PC-9 (cell line): ENCODE data around the gene PTOV1. TPM values are rescaled to one million over a fixed set of nuclear protein-coding genes. Genes with fewer than 3 reads are reported as not detected.
A peak's percentile ranks its signal among the peaks of the same experiment; 100 is the strongest.

ENCODE experiments used
- BruUV-seq: library from RNA; stranded (reverse); fragments of 400-500 nt; replicated peaks from 2 replicates; lab custom pipeline; 2021; lab: Mats Ljungman, UMichigan
- CTCF ChIA-PET: fragments of 300-600 bp; sonication (Branson Sonifier 250); formaldehyde crosslinking; loops from one replicate; lab custom pipeline; 2022; ENCODE audit warnings: antibody characterized with exemption; lab: Charles Lee
- POLR2A ChIA-PET: fragments of 300-600 bp; sonication (Branson Sonifier 250); formaldehyde crosslinking; loops from one replicate; lab custom pipeline; 2022; ENCODE audit warnings: antibody characterized with exemption; ENCODE audit not compliant: unreplicated experiment; lab: Charles Lee
- DNase-seq, 2 experiments: peaks; one replicate each; pipeline versions ENCODE4 v3.0.0 to v3.0.0-alpha.2; 2015 to 2022; ENCODE audit warnings: mixed read lengths in 1 of 2
- H2AFZ ChIP-seq: fragments of 200-600 bp; sonication (generic); 2 replicates; pipeline ENCODE4 v1.8.1; 2017; ENCODE audit warnings: antibody characterized with exemption
- H3F3A ChIP-seq: fragments of 200-600 bp; sonication (generic); 2 replicates; pipeline ENCODE4 v1.8.1; 2017; ENCODE audit warnings: antibody characterized with exemption, mild to moderate bottlenecking, low read depth; ENCODE audit not compliant: insufficient read depth
- H3K27ac ChIP-seq: fragments of 200-600 bp; sonication (generic); 2 replicates; pipeline ENCODE4 v1.6.1; 2016; ENCODE audit warnings: mixed run types
- H3K27me3 ChIP-seq: fragments of 200-600 bp; sonication (generic); 2 replicates; pipeline ENCODE4 v1.6.1; 2016; ENCODE audit warnings: low read depth, mixed run types; ENCODE audit not compliant: insufficient read depth
- H3K36me3 ChIP-seq: fragments of 200-600 bp; sonication (generic); 2 replicates; pipeline ENCODE4 v1.6.1; 2016; ENCODE audit warnings: low read depth, mixed run types
- H3K4me1 ChIP-seq: fragments of 200-600 bp; sonication (generic); replicated peaks from 2 replicates; pipeline ENCODE4 v1.6.1; 2016; ENCODE audit warnings: mixed run types; ENCODE audit not compliant: insufficient read depth
- H3K4me2 ChIP-seq: fragments of 200-600 bp; sonication (generic); 2 replicates; pipeline ENCODE4 v1.6.1; 2017; ENCODE audit warnings: mixed run types
- H3K4me3 ChIP-seq: fragments of 200-600 bp; sonication (generic); 2 replicates; pipeline ENCODE4 v1.6.1; 2016; ENCODE audit warnings: mixed run types
- H3K79me2 ChIP-seq: fragments of 200-600 bp; sonication (generic); 2 replicates; pipeline ENCODE4 v1.6.1; 2017; ENCODE audit warnings: low read depth, mixed run types
- H3K9me2 ChIP-seq: fragments of 200-600 bp; sonication (generic); 2 replicates; pipeline ENCODE4 v1.8.1; 2017; ENCODE audit warnings: mild to moderate bottlenecking; ENCODE audit not compliant: insufficient read depth
- H3K9me3 ChIP-seq: fragments of 200-600 bp; sonication (generic); 2 replicates; pipeline ENCODE4 v1.8.1; 2016; ENCODE audit warnings: low read depth; ENCODE audit not compliant: insufficient read depth
- H4K20me1 ChIP-seq: fragments of 200-600 bp; sonication (generic); 2 replicates; pipeline ENCODE4 v1.8.1; 2017; ENCODE audit not compliant: insufficient read depth
- CTCF ChIP-seq: fragments of 200-600 bp; sonication (generic); conservative IDR thresholded peaks from 2 replicates; pipeline ENCODE4 v1.6.1; 2017; ENCODE audit warnings: mixed run types, antibody characterized with exemption, mild to moderate bottlenecking, moderate library complexity
- EZH2 ChIP-seq: fragments of 200-600 bp; sonication (generic); IDR thresholded peaks from 2 replicates; pipeline ENCODE4 v1.8.0; 2017; ENCODE audit warnings: antibody characterized with exemption, low read depth
- intact Hi-C: fragments of 100-400 bp; cut with micrococcal nuclease; formaldehyde crosslinking; loops from one replicate; pipeline ENCODE4 v1.10.0; 2022; ENCODE audit not compliant: unreplicated experiment
- total RNA-seq: library from RNA; stranded (reverse); gene quantifications from 2 replicates; pipeline ENCODE4 v1.2.3, GENCODE V29; 2021

The PTOV1 gene
- total RNA-seq, 1 experiment from 2014 or later, result 155 TPM

- no peak for DNase-seq
- Histone ChIP-seq H3K4me1 (peaks cover 23% of the 10 kb centered on the region), H3K4me3 (no peak overlapping the region), H3K9me3 (no peaks in the 10 kb centered on the region), H3K4me2 (no peak overlapping the region), H3K79me2 (peaks cover 16% of the 10 kb centered on the region; the same call in 1 of the 2 replicates), H3F3A (peaks cover 51% of the 10 kb centered on the region; the same call in 1 of the 2 replicates), H2AFZ (no peak overlapping the region), H4K20me1 (0 out of 2 replicates have a peak, but pooled peaks cover 3% of the 10 kb centered on the region), H3K9me2 (no peaks in the 10 kb centered on the region), H3K36me3 (no peaks in the 10 kb centered on the region), H3K27ac (no peak overlapping the region), H3K27me3 (no peaks in the 10 kb centered on the region)
- POLR2A ChIA-PET, result no interaction called here
- BruUV-seq, result no TSS peak
- CTCF ChIA-PET, result no interaction called here
- TF ChIP-seq EZH2 (no peak), CTCF (no peak)
- intact Hi-C loops, result no loop called here
These were observed 4.6 kb upstream of the PTOV1 start for GRCh38 chr19:49846408-49846807.

GRCh38 chr19:49847731-49848696, 2.9 kb upstream of the PTOV1 start:
- ChIA-PET CTCF (interaction anchor here (0.6 kb wide), 1 partner anchor 774 kb away, joined by 4 read pairs; no protein-coding TSS in a partner anchor), POLR2A (interaction anchor here (0.5 to 1.1 kb wide), 6 partner anchors 18 to 734 kb away, joined by 3 to 16 read pairs (median 4); partner anchors contain the start of genes AP2A1 and LIN7B)
- Histone ChIP-seq H3F3A (peaks cover 51% of the 10 kb centered on the region; the same call in 1 of the 2 replicates), H3K9me2 (no peaks in the 10 kb centered on the region), H2AFZ (no peak overlapping the region), H3K79me2 (peaks cover 30% of the 10 kb centered on the region), H3K9me3 (no peaks in the 10 kb centered on the region), H3K4me3 (no peak overlapping the region; the same call in 1 of the 2 replicates), H4K20me1 (peaks cover 13% of the 10 kb centered on the region), H3K36me3 (no peaks in the 10 kb centered on the region), H3K4me1 (peaks cover 34% of the 10 kb centered on the region), H3K27me3 (no peaks in the 10 kb centered on the region), H3K27ac (peak overlapping the region; percentile 43), H3K4me2 (peak overlapping the region; percentile 35)
- DNase-seq, result peak in 1 of 2 experiments; percentile 80
- TF ChIP-seq EZH2 (no peak), CTCF (no peak)
- intact Hi-C loops, result loop anchor here (1.0 kb wide), 1 partner anchor 171 kb away; the partner anchor contains the start of gene PRMT1
- no TSS peak for BruUV-seq

DNA sequence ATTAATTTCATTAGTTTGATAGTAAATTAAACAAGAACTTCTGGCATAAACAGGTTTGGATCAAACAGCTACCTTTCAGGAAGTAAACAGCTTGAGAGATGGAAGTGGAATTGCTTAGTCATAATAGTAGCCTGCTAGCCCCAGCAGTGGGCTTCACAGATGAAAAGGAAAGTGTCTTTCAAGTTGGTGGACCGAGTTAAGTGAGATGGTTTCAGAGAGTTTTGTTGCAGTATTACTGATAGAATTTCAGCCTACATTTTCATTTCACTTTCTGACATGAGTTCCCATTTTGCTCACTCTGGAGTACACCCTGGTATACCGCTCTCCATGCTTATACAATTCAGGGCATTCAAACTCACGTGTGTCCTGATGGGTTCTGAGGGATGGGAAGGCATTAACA, 2.0 kb upstream of the PTOV1 start:
- Histone ChIP-seq H3K9me3 (no peaks in the 10 kb centered on the region), H3K4me2 (peak overlapping the region; percentile 35), H3K9me2 (no peaks in the 10 kb centered on the region), H3K36me3 (no peaks in the 10 kb centered on the region), H3K79me2 (peaks cover 39% of the 10 kb centered on the region), H3K27ac (peak overlapping the region; percentile 43), H3K27me3 (no peaks in the 10 kb centered on the region), H3K4me3 (no peak overlapping the region; the same call in 1 of the 2 replicates), H4K20me1 (peaks cover 22% of the 10 kb centered on the region), H2AFZ (no peak overlapping the region), H3F3A (peaks cover 57% of the 10 kb centered on the region; the same call in 1 of the 2 replicates), H3K4me1 (peaks cover 37% of the 10 kb centered on the region)
- ChIA-PET POLR2A (interaction anchor here (0.5 to 1.1 kb wide), 3 partner anchors 17 to 368 kb away, joined by 3 to 7 read pairs (median 3); no protein-coding TSS in a partner anchor), CTCF (no interaction called here)
- intact Hi-C loops, result loop anchor here (1.0 kb wide), 1 partner anchor 172 kb away; the partner anchor contains the start of gene PRMT1
- BruUV-seq, result no TSS peak
- no peak for DNase-seq
- TF ChIP-seq CTCF, result no peak
- no peak for TF ChIP-seq EZH2
